ENCODE results near the gene TMEM101. TPM values are rescaled to one million over a fixed set of nuclear protein-coding genes. Genes with fewer than 3 reads are reported as not detected.
"Not testable (repeated sequence)": the region's sequence is repeated elsewhere in the genome, so short reads cannot be mapped to it uniquely, and the experiment has no call there.

TMEM101 gene
- total and polyA plus RNA-seq, 5 donors from 2014 or later = 15.8 to 44.9 (median 40.9) TPM

DNA sequence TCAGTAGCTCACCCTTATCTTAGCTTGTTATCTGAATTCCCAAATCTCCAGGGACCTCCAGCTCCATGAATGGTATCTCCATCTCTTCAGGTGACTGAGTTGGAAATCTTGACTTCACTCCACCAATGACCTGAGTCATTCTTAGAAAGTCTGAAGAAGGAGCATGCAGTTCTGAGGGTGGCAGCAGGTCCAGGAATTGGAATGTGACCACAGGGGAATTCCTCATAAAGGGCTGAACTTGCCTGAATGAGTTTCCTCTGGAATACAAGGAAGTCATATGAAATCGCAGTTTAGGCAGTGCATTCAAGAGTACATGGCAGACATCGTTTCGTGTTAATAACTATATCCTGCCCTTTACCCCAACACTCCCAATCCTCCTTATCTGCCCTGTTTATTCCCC lies 48.5 kb downstream of the TMEM101 start:
- no peak overlapping the region for H3K27ac Mint-ChIP-seq

DNA sequence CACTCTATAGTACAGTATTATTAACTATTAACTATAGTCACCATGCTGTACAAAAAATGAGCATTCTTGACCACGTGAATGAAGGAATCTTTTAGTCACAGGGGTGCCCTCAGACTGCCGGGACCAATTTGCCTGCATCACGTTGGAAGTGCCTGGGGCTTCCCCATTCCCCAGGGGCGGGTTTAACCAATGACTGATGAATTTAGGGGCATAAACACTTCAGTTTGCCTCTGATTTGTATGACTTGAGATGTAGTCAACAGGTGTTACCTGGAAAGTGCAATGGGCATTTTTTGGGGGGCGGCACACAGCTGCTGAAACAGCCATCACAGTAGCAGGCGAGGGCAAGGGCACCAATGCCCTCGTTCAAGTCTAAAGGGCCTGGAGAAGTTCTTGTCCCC lies 52.3 kb downstream of the TMEM101 start:
- H3K27ac Mint-ChIP-seq = no peak overlapping the region
- DNase-seq = no peak

More for the DNA sequence above, 48.5 kb downstream of the TMEM101 start:
- no peak for DNase-seq
- no peaks in the 10 kb centered on the region for H3K36me3 ChIP-seq (ENCODE audit: control insufficient read depth, insufficient read depth, low read length)
- peaks cover 9% of the 10 kb centered on the region for H3K27me3 ChIP-seq (ENCODE audit: control insufficient read depth, insufficient read depth, low read length)
- Mint-ChIP-seq H3K27me3 (peaks cover 16% of the 10 kb centered on the region), H3K9me3 (peaks cover 0 to 2% (median 0%) of the 10 kb centered on the region in 7 donors), H3K4me1 (no peaks in the 10 kb centered on the region), H3K4me3 (no peak overlapping the region), H3K36me3 (no peaks in the 10 kb centered on the region)
- no peak overlapping the region for H3K27ac ChIP-seq (ENCODE audit: insufficient read depth, low read length, poor library complexity, severe bottlenecking)
- no peaks in the 10 kb centered on the region for H3K9me3 ChIP-seq (ENCODE audit: control insufficient read depth in 2 of 2, low read length in 2 of 2)
- no peak overlapping the region for H3K4me3 ChIP-seq (ENCODE audit: low read depth, low read length)
- ATAC-seq (ENCODE audit: low read depth in 2 of 2) = no peak
- no peaks in the 10 kb centered on the region for H3K4me1 ChIP-seq (ENCODE audit: control insufficient read depth, insufficient read depth, low read length, poor library complexity, severe bottlenecking)

DNA sequence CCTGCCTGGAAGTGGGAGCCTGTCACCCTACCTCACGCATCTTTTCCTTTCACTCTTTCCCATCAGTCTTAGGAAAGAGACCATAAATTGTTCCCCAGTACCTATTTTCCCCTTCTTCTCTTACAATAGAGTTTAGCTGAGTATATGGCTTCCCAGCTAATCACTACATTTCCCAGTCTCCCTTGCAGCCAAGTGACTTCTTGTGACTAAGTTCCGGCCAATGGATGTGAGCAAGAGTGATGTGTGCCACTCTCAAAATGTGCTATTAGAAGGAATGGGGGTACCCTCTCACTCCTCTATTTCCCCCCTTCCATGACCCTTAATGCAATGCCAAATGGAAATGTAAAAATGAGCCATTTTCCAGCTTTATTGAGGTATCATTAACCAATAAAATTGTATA lies 52.8 kb downstream of the TMEM101 start:
- Histone ChIP-seq H3K36me3 (ENCODE audit: control insufficient read depth, insufficient read depth, low read length) (no peaks in the 10 kb centered on the region), H3K27ac (ENCODE audit: insufficient read depth, low read length, poor library complexity, severe bottlenecking) (no peak overlapping the region), H3K4me1 (ENCODE audit: control insufficient read depth, insufficient read depth, low read length, poor library complexity, severe bottlenecking) (no peaks in the 10 kb centered on the region), H3K9me3 (ENCODE audit: control insufficient read depth in 2 of 2, low read length in 2 of 2) (no peaks in the 10 kb centered on the region), H3K4me3 (ENCODE audit: low read depth, low read length) (no peak overlapping the region), H3K27me3 (ENCODE audit: control insufficient read depth, insufficient read depth, low read length) (peaks cover 7% of the 10 kb centered on the region)
- ATAC-seq (ENCODE audit: low read depth in 2 of 2) (no peak), DNase-seq (no peak)
- peaks cover 31% of the 10 kb centered on the region for H3K27me3 Mint-ChIP-seq
- peaks cover 0 to 2% (median 0%) of the 10 kb centered on the region in 7 donors for H3K9me3 Mint-ChIP-seq
- H3K4me3 Mint-ChIP-seq = no peak overlapping the region
- H3K4me1 Mint-ChIP-seq = no peaks in the 10 kb centered on the region
- H3K27ac Mint-ChIP-seq = no peak overlapping the region
- no peaks in the 10 kb centered on the region for H3K36me3 Mint-ChIP-seq

More for the DNA sequence above, 52.3 kb downstream of the TMEM101 start:
- Mint-ChIP-seq H3K9me3 (peaks cover 0 to 2% (median 0%) of the 10 kb centered on the region in 7 donors), H3K4me1 (no peaks in the 10 kb centered on the region), H3K36me3 (no peaks in the 10 kb centered on the region), H3K4me3 (no peak overlapping the region), H3K27me3 (peaks cover 25% of the 10 kb centered on the region)
- Histone ChIP-seq H3K27me3 (ENCODE audit: control insufficient read depth, insufficient read depth, low read length) (peaks cover 7% of the 10 kb centered on the region), H3K27ac (ENCODE audit: insufficient read depth, low read length, poor library complexity, severe bottlenecking) (no peak overlapping the region), H3K36me3 (ENCODE audit: control insufficient read depth, insufficient read depth, low read length) (no peaks in the 10 kb centered on the region), H3K4me3 (ENCODE audit: low read depth, low read length) (no peak overlapping the region), H3K9me3 (ENCODE audit: control insufficient read depth in 2 of 2, low read length in 2 of 2) (no peaks in the 10 kb centered on the region), H3K4me1 (ENCODE audit: control insufficient read depth, insufficient read depth, low read length, poor library complexity, severe bottlenecking) (no peaks in the 10 kb centered on the region)
- ATAC-seq (ENCODE audit: low read depth in 2 of 2) = no peak

DNA sequence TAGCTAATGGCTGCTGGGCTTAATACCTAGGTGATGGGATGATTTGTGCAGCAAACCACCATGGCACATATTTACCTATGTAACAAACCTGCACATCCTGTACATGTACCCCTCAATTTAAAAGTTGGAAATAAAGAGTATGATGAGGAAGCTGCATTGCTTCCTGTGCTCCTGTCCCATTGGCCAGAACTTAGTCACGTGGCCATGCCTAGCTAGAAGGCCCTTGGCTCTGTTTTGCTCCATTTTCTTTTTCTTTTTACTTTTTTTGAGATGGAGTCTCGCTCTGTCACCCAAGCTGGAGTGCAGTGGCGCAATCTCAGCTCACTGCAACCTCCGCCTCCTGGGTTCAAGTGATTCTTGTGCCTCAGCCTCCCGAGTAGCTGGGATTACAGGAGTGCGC lies 53.5 kb downstream of the TMEM101 start:
- H3K27me3 Mint-ChIP-seq = peaks cover 37% of the 10 kb centered on the region
- not testable (repeated sequence) for H3K4me1 Mint-ChIP-seq; H3K9me3 ChIP-seq (ENCODE audit: control insufficient read depth in 2 of 2, low read length in 2 of 2); H3K4me3 ChIP-seq (ENCODE audit: low read depth, low read length); H3K27ac Mint-ChIP-seq; ATAC-seq (ENCODE audit: low read depth in 2 of 2); H3K36me3 ChIP-seq (ENCODE audit: control insufficient read depth, insufficient read depth, low read length); H3K4me3 Mint-ChIP-seq; H3K36me3 Mint-ChIP-seq; H3K27ac ChIP-seq (ENCODE audit: insufficient read depth, low read length, poor library complexity, severe bottlenecking); H3K9me3 Mint-ChIP-seq; H3K4me1 ChIP-seq (ENCODE audit: control insufficient read depth, insufficient read depth, low read length, poor library complexity, severe bottlenecking); H3K27me3 ChIP-seq (ENCODE audit: control insufficient read depth, insufficient read depth, low read length); DNase-seq

Other genes with a start within 250 kb of the TMEM101 start
- 9.8 TPM for gene DUSP3, start 236.0 kb downstream of the TMEM101 start, total RNA-seq
- gene DUSP3, start 236.0 kb downstream of the TMEM101 start, polyA plus RNA-seq = 1 to 10 TPM; 4.6 to 6.5 (median 6.0) TPM
- gene CFAP97D1, start 234.5 kb downstream of the TMEM101 start, total RNA-seq = not detected
- not detected for gene CFAP97D1, start 234.5 kb downstream of the TMEM101 start, polyA plus RNA-seq
- gene MPP3, start 181.8 kb downstream of the TMEM101 start, total RNA-seq = not detected
- gene MPP3, start 181.8 kb downstream of the TMEM101 start, polyA plus RNA-seq = not detected
- not detected for gene CD300LG, start 167.8 kb downstream of the TMEM101 start, total RNA-seq
- not detected for gene CD300LG, start 167.8 kb downstream of the TMEM101 start, polyA plus RNA-seq
- 1.6 TPM for gene MPP2, start 107.4 kb downstream of the TMEM101 start, total RNA-seq
- gene MPP2, start 107.4 kb downstream of the TMEM101 start, polyA plus RNA-seq = under 1 TPM in 1 of 4 donors, not detected in 3; 0.47 TPM
- not detected for gene PPY, start 72.5 kb downstream of the TMEM101 start, total RNA-seq
- not detected for gene PPY, start 72.5 kb downstream of the TMEM101 start, polyA plus RNA-seq
- not detected for gene PYY, start 61.0 kb downstream of the TMEM101 start, total RNA-seq
- not detected for gene PYY, start 61.0 kb downstream of the TMEM101 start, polyA plus RNA-seq
- 0.39 TPM for gene NAGS, start 10.3 kb downstream of the TMEM101 start, total RNA-seq
- 1 to 10 TPM; 1.2 to 1.9 (median 1.3) TPM for gene NAGS, start 10.3 kb downstream of the TMEM101 start, polyA plus RNA-seq
- 42.6 TPM for gene LSM12, start 51.7 kb upstream of the TMEM101 start, total RNA-seq
- gene LSM12, start 51.7 kb upstream of the TMEM101 start, polyA plus RNA-seq = 10 to 100 TPM; 69.8 to 83.7 (median 72.6) TPM
- gene G6PC3, start 55.8 kb upstream of the TMEM101 start, total RNA-seq = 10.7 TPM
- 10 to 100 TPM; 15.0 to 21.5 (median 16.5) TPM for gene G6PC3, start 55.8 kb upstream of the TMEM101 start, polyA plus RNA-seq
- gene HDAC5, start 108.7 kb upstream of the TMEM101 start, total RNA-seq = 69.1 TPM
- 10 to 100 TPM; 10.6 to 16.4 (median 13.0) TPM for gene HDAC5, start 108.7 kb upstream of the TMEM101 start, polyA plus RNA-seq
- gene HROB, start 127.0 kb upstream of the TMEM101 start, total RNA-seq = 9.2 TPM
- under 1 TPM; 0.16 to 0.67 (median 0.38) TPM for gene HROB, start 127.0 kb upstream of the TMEM101 start, polyA plus RNA-seq
- not detected for gene ASB16, start 155.7 kb upstream of the TMEM101 start, total RNA-seq
- gene ASB16, start 155.7 kb upstream of the TMEM101 start, polyA plus RNA-seq = under 1 TPM in 2 of 4 donors, not detected in 2; 0.09 to 0.16 TPM
- gene TMUB2, start 172.0 kb upstream of the TMEM101 start, total RNA-seq = 67.7 TPM
- gene TMUB2, start 172.0 kb upstream of the TMEM101 start, polyA plus RNA-seq = 10 to 100 TPM; 31.7 to 43.7 (median 34.5) TPM
- gene ATXN7L3, start 184.9 kb upstream of the TMEM101 start, total RNA-seq = 103 TPM
- 10 to 100 TPM; 10.3 to 16.1 (median 12.6) TPM for gene ATXN7L3, start 184.9 kb upstream of the TMEM101 start, polyA plus RNA-seq
- gene UBTF, start 204.7 kb upstream of the TMEM101 start, total RNA-seq = 104 TPM
- 10 to 100 TPM; 22.3 to 28.5 (median 26.5) TPM for gene UBTF, start 204.7 kb upstream of the TMEM101 start, polyA plus RNA-seq